Astrocyte of the spinal cord (primary cell): ENCODE results near the gene AGPAT4.
"Not testable (repeated sequence)": the region's sequence is repeated elsewhere in the genome, so short reads cannot be mapped to it uniquely, and the experiment has no call there.

Experiments
- DNase-seq: peaks from one replicate; pipeline ENCODE4 v3.0.0; 2011; ENCODE audit warnings: low read depth, low spot score
- H3K4me3 ChIP-seq: 2 replicates; pipeline ENCODE4 v1.5.1; 2011; ENCODE audit warnings: low read depth, mild to moderate bottlenecking, low read length, moderate library complexity
- CTCF ChIP-seq: IDR thresholded peaks from 2 replicates; pipeline ENCODE4 v1.5.1; 2012; ENCODE audit warnings: low read depth, mild to moderate bottlenecking, low read length, inconsistent platforms
- in situ Hi-C: cut with HindIII; loops from 2 replicates; pipeline ENCODE4 v1.10.0; 2017; ENCODE audit warnings: low sequenced_read_pairs

The AGPAT4 gene

GRCh38 chr6:161127071-161127740 lies 146.7 kb downstream of the AGPAT4 start:
- in situ Hi-C loops = no loop called here
- TF ChIP-seq CTCF = no peak
- no peak for DNase-seq
- H3K4me3 ChIP-seq = no peak overlapping the region

- H3K4me3 ChIP-seq = no peak overlapping the region
- TF ChIP-seq CTCF = no peak
- in situ Hi-C loops = no loop called here
- no peak for DNase-seq
These were observed 148.3 kb downstream of the AGPAT4 start for GRCh38 chr6:161125591-161125990.

GRCh38 chr6:161123319-161123718 lies 150.5 kb downstream of the AGPAT4 start:
- DNase-seq, H3K4me3 ChIP-seq, in situ Hi-C loops: not testable (repeated sequence)

GRCh38 chr6:161117942-161118341 lies 155.9 kb downstream of the AGPAT4 start:
- no peak for DNase-seq
- no peak for TF ChIP-seq CTCF
- in situ Hi-C loops = no loop called here

GRCh38 chr6:161117308-161117707 lies 156.6 kb downstream of the AGPAT4 start:
- no peak for DNase-seq
- TF ChIP-seq CTCF = no peak
- no peak overlapping the region for H3K4me3 ChIP-seq
- in situ Hi-C loops = no loop called here

More at GRCh38 chr6:161117942-161118341, 155.9 kb downstream of the AGPAT4 start:
- H3K4me3 ChIP-seq = no peak overlapping the region

GRCh38 chr6:161116554-161116953 lies 157.3 kb downstream of the AGPAT4 start:
- no peak for TF ChIP-seq CTCF
- in situ Hi-C loops = no loop called here

GRCh38 chr6:161115468-161115867 lies 158.4 kb downstream of the AGPAT4 start:
- no peak overlapping the region for H3K4me3 ChIP-seq
- no peak for TF ChIP-seq CTCF
- in situ Hi-C loops = no loop called here
- no peak for DNase-seq

More at GRCh38 chr6:161116554-161116953, 157.3 kb downstream of the AGPAT4 start:
- DNase-seq = no peak
- no peak overlapping the region for H3K4me3 ChIP-seq
